B cell (primary cell): ENCODE data around the gene GTF2IRD1. TPM values are rescaled to one million over a fixed set of nuclear protein-coding genes. Genes with fewer than 3 reads are reported as not detected.

Source experiments
- ATAC-seq: fragments of 200-7000 bp; cut with Tn5 transposase; one replicate; pipeline ENCODE4 v1.10.0; 2021; ENCODE audit warnings: low read depth, mild to moderate bottlenecking, moderate number of reproducible peaks, moderate library complexity
- CTCF ChIA-PET: fragments of 350-600 bp; sonication (Branson Sonifier 250); formaldehyde crosslinking; loops from one replicate; lab custom pipeline; 2021; ENCODE audit warnings: antibody characterized with exemption, inconsistent platforms; lab: Charles Lee
- POLR2A ChIA-PET: fragments of 350-600 bp; sonication (Branson Sonifier 250); formaldehyde crosslinking; loops from one replicate; lab custom pipeline; 2021; ENCODE audit warnings: antibody characterized with exemption; lab: Charles Lee
- DNase-seq: peaks from one replicate; pipeline ENCODE4 v3.0.0; 2013
- H2AFZ ChIP-seq: 2 replicates; pipeline ENCODE4 v1.6.1; 2012; ENCODE audit warnings: mild to moderate bottlenecking, low read depth, low read length; ENCODE audit not compliant: insufficient read depth, poor library complexity, severe bottlenecking
- H3K27ac ChIP-seq, 2 donors: 1 replicate in 1 of 2; 2 replicates in 1 of 2; pipeline ENCODE4 v1.5.1; 2012 to 2013; ENCODE audit warnings: low read length in 2 of 2, mild to moderate bottlenecking in 2 of 2, moderate library complexity in 1 of 2
- H3K27me3 ChIP-seq, 4 experiments: fragments of 200-600 bp in 1 of 4; sonication (generic) in 1 of 4; replicated peaks in 1 of 4; 1 replicate in 2 of 4; 2 replicates in 2 of 4; pipeline versions ENCODE4 v1.6.1 to v1.7.0; 2013 to 2016; ENCODE audit warnings: low read length in 3 of 4, mild to moderate bottlenecking in 2 of 4, mixed read lengths in 1 of 4, moderate library complexity in 1 of 4; ENCODE audit not compliant: insufficient read depth in 4 of 4, control insufficient read depth in 3 of 4; ENCODE audit errors: control extremely low read depth in 1 of 4
- H3K36me3 ChIP-seq, 2 experiments: replicated peaks in 1 of 2; 1 replicate in 1 of 2; 2 replicates in 1 of 2; pipeline versions ENCODE4 v1.6.1 to v1.7.1; 2013; ENCODE audit warnings: low read length in 1 of 2; ENCODE audit not compliant: insufficient read depth in 2 of 2, control insufficient read depth in 1 of 2; ENCODE audit errors: control extremely low read depth in 1 of 2, extremely low read depth in 1 of 2
- H3K4me1 ChIP-seq, 2 donors: fragments of 200-600 bp in 1 of 2; sonication (generic) in 1 of 2; 1 replicate in 1 of 2; 2 replicates in 1 of 2; pipeline versions ENCODE4 v1.5.1 to v1.6.1; 2013 to 2017; ENCODE audit warnings: low read length in 2 of 2; ENCODE audit not compliant: control insufficient read depth in 2 of 2, insufficient read depth in 2 of 2
- H3K4me2 ChIP-seq: replicated peaks from 2 replicates; pipeline ENCODE3; 2012; ENCODE audit warnings: mild to moderate bottlenecking, low read depth, low read length; ENCODE audit not compliant: poor library complexity, severe bottlenecking
- H3K4me3 ChIP-seq, 5 experiments: fragments of 200-600 bp in 1 of 5; sonication (generic) in 1 of 5; 1 replicate in 3 of 5; 2 replicates in 2 of 5; pipeline versions ENCODE4 v1.5.1 to v1.7.0; 2011 to 2016; ENCODE audit warnings: low read length in 4 of 5, mild to moderate bottlenecking in 4 of 5, low read depth in 2 of 5, control low read depth in 1 of 5, moderate library complexity in 1 of 5; ENCODE audit not compliant: insufficient read depth in 1 of 5; ENCODE audit errors: control extremely low read depth in 1 of 5, extremely low read depth in 1 of 5
- H3K79me2 ChIP-seq: fragments of 200-600 bp; sonication (generic); one replicate; pipeline ENCODE4 v1.6.0; 2016; ENCODE audit warnings: low read length; ENCODE audit not compliant: control insufficient read depth, insufficient read depth
- H3K9ac ChIP-seq: fragments of 200-600 bp; sonication (generic); 2 replicates; pipeline ENCODE4 v1.6.1; 2017; ENCODE audit warnings: mild to moderate bottlenecking, low read length, moderate library complexity
- H3K9me3 ChIP-seq, 3 donors: one replicate each; pipeline versions ENCODE4 v1.6.1 to v1.7.1; 2013; ENCODE audit warnings: low read length in 2 of 3; ENCODE audit not compliant: control insufficient read depth in 2 of 3, insufficient read depth in 1 of 3; ENCODE audit errors: control extremely low read depth in 1 of 3
- H4K20me1 ChIP-seq: 2 replicates; pipeline ENCODE4 v1.6.0; 2012; ENCODE audit warnings: mild to moderate bottlenecking, low read length; ENCODE audit not compliant: insufficient read depth, control insufficient read depth, poor library complexity, severe bottlenecking
- H3K27ac Mint-ChIP-seq: one replicate; pipeline ENCODE4 v1.8.0; 2021; ENCODE audit warnings: mixed read lengths
- H3K27me3 Mint-ChIP-seq: one replicate; pipeline ENCODE4 v1.8.0; 2021; ENCODE audit warnings: mixed read lengths
- H3K4me1 Mint-ChIP-seq: one replicate; pipeline ENCODE4 v1.8.0; 2021; ENCODE audit warnings: mixed read lengths
- H3K4me3 Mint-ChIP-seq: one replicate; pipeline ENCODE4 v1.8.0; 2021; ENCODE audit warnings: mixed read lengths
- H3K9me3 Mint-ChIP-seq: one replicate; pipeline ENCODE4 v1.8.0; 2022; ENCODE audit warnings: mixed read lengths; ENCODE audit not compliant: insufficient read depth
- CTCF ChIP-seq: fragments of 200-600 bp; IDR thresholded peaks from one replicate; pipeline ENCODE4 v1.8.0; 2022; ENCODE audit warnings: antibody characterized with exemption, mild to moderate bottlenecking
- EZH2 ChIP-seq: IDR thresholded peaks from 2 replicates; pipeline ENCODE4 v1.6.1; 2012; ENCODE audit warnings: borderline replicate concordance, low read depth, mild to moderate bottlenecking, moderate library complexity, low read length; ENCODE audit not compliant: insufficient read depth, poor library complexity, severe bottlenecking
- WGBS: methylation state at CpG from one replicate; pipeline ENCODE4 v1.1.5; 2013; ENCODE audit warnings: missing lambda C conversion rate; ENCODE audit not compliant: insufficient coverage; 5-methylcytosine and 5-hydroxymethylcytosine counted together
- intact Hi-C: fragments of 100-400 bp; cut with micrococcal nuclease; formaldehyde crosslinking; loops from one replicate; pipeline ENCODE4 v1.10.0; 2022
- polyA plus RNA-seq: library from polyadenylated mRNA; depleted of rRNA; stranded (reverse); fragments of >200 nt; gene quantifications from 2 replicates; pipeline ENCODE4 v1.2.3, GENCODE V29; 2012
- total RNA-seq, 2 donors: library from RNA; stranded (reverse); fragments of 120-200 nt in 1 of 2; gene quantifications; 1 replicate in 1 of 2; 2 replicates in 1 of 2; pipeline versions ENCODE4 v1.2.3 to v1.2.4, GENCODE V29; 2013 to 2022

The GTF2IRD1 gene
- total and polyA plus RNA-seq, 2 donors (not counting 1 experiment from before 2014, with no cell fraction given) = 0.45 to 2.2 TPM

GRCh38 chr7:74499835-74500388 is 46.2 kb downstream of the GTF2IRD1 start:
- Histone ChIP-seq H3K9me3 (peaks cover 0 to 16% (median 5%) of the 10 kb centered on the region in 3 donors), H3K4me1 (no peaks in the 10 kb centered on the region), H3K27me3 (no peaks in the 10 kb centered on the region), H3K36me3 (no peaks in the 10 kb centered on the region), H2AFZ (no peak overlapping the region), H3K4me2 (no peak overlapping the region), H3K27ac (no peak overlapping the region), H4K20me1 (no peaks in the 10 kb centered on the region), H3K9ac (no peak overlapping the region), H3K79me2 (no peaks in the 10 kb centered on the region), H3K4me3 (no peak overlapping the region)
- TF ChIP-seq CTCF = no peak
- no peak for TF ChIP-seq EZH2
- H3K27me3 Mint-ChIP-seq = no peaks in the 10 kb centered on the region
- H3K9me3 Mint-ChIP-seq = peaks cover 3% of the 10 kb centered on the region
- no peak for ATAC-seq
- DNase-seq = no peak
- H3K4me1 Mint-ChIP-seq = no peaks in the 10 kb centered on the region
- CTCF ChIA-PET = no interaction called here
- H3K27ac Mint-ChIP-seq = no peak overlapping the region
- H3K4me3 Mint-ChIP-seq = no peak overlapping the region
- 85% methylated on average over 9 of the region's 9 CpGs for WGBS
- POLR2A ChIA-PET = no interaction called here
- intact Hi-C loops = no loop called here

GRCh38 chr7:74501298-74501697 is 47.6 kb downstream of the GTF2IRD1 start:
- Mint-ChIP-seq H3K4me3 (no peak overlapping the region), H3K4me1 (no peaks in the 10 kb centered on the region), H3K27me3 (no peaks in the 10 kb centered on the region), H3K9me3 (peaks cover 3% of the 10 kb centered on the region), H3K27ac (no peak overlapping the region)
- H3K36me3 ChIP-seq = no peaks in the 10 kb centered on the region
- ATAC-seq (no peak), DNase-seq (no peak)
- no peaks in the 10 kb centered on the region for H3K79me2 ChIP-seq
- no peaks in the 10 kb centered on the region for H4K20me1 ChIP-seq
- no peak overlapping the region for H3K4me2 ChIP-seq
- WGBS = 90% methylated on average over 6 of the region's 10 CpGs
- peaks cover 0 to 16% (median 5%) of the 10 kb centered on the region in 3 donors for H3K9me3 ChIP-seq
- no peaks in the 10 kb centered on the region for H3K4me1 ChIP-seq
- no peak for TF ChIP-seq EZH2
- TF ChIP-seq CTCF = no peak
- CTCF ChIA-PET = interaction anchor here (0.6 kb wide), 1 partner anchor 1518 kb away, joined by 3 read pairs; no protein-coding TSS in a partner anchor
- no peak overlapping the region for H2AFZ ChIP-seq
- intact Hi-C loops = no loop called here
- no peaks in the 10 kb centered on the region for H3K27me3 ChIP-seq
- no peak overlapping the region for H3K4me3 ChIP-seq
- H3K27ac ChIP-seq = no peak overlapping the region
- no peak overlapping the region for H3K9ac ChIP-seq
- POLR2A ChIA-PET = no interaction called here
